Mucosa of descending colon (tissue), 3 donors: Measurements from ENCODE around the gene COX10. TPM values are rescaled to one million over a fixed set of nuclear protein-coding genes. Genes with fewer than 3 reads are reported as not detected.

ENCODE experiments used
- ATAC-seq: fragments of 200-7000 bp; cut with Tn5 transposase; one replicate; pipeline ENCODE4 v1.9.1; 2020; ENCODE audit warnings: mild to moderate bottlenecking, moderate library complexity
- DNase-seq, 3 donors: peaks; one replicate each; pipeline ENCODE4 v3.0.0-alpha.2; 2020
- H3K36me3 ChIP-seq: fragments of 200-600 bp; one replicate; pipeline ENCODE4 v1.8.0; 2021; ENCODE audit warnings: low read depth, mild to moderate bottlenecking
- H3K4me1 ChIP-seq: fragments of 200-600 bp; one replicate; pipeline ENCODE4 v1.8.0; 2021; ENCODE audit warnings: low read depth, mild to moderate bottlenecking
- H3K4me3 ChIP-seq: fragments of 200-600 bp; one replicate; pipeline ENCODE4 v1.8.0; 2021; ENCODE audit warnings: mild to moderate bottlenecking
- H3K9me3 ChIP-seq: fragments of 200-600 bp; one replicate; pipeline ENCODE4 v1.8.0; 2021; ENCODE audit warnings: mild to moderate bottlenecking
- intact Hi-C, 2 donors: fragments of 100-400 bp; cut with DNase I in 1 of 2; cut with micrococcal nuclease in 1 of 2; formaldehyde crosslinking; loops; one replicate each; pipeline versions ENCODE4 v1.11.0 to v1.11.1; 2022; cut with DNase I, micrococcal nuclease
- total RNA-seq, 3 donors: library from RNA; stranded (reverse); fragmentation: NEBNext Ultra II Directional in 2 of 3; extraction: Animal tissue kit (Norgen Biotek cat#: 25700) in 2 of 3; gene quantifications; one replicate each; pipeline versions ENCODE4 v1.2.1 to v1.2.4, GENCODE V29; 2021 to 2023
- TF ChIP-seq, protein P1 (sequence below): fragments of 200-600 bp; IDR thresholded peaks from one replicate; pipeline ENCODE4 v1.8.0; 2022; ENCODE audit warnings: antibody characterized with exemption, mild to moderate bottlenecking
- donor health status: DM: no; HTN: no; CAD: no; lungs with moderate emphysema.
- donor health status: DM: no; HTN: no; CAD: no.
- donor health status: DM: no; HTN: yes; CAD: no.

COX10 gene
- total RNA-seq, 3 donors from 2014 or later: 24.9 to 36.3 (median 35.5) TPM

DNA sequence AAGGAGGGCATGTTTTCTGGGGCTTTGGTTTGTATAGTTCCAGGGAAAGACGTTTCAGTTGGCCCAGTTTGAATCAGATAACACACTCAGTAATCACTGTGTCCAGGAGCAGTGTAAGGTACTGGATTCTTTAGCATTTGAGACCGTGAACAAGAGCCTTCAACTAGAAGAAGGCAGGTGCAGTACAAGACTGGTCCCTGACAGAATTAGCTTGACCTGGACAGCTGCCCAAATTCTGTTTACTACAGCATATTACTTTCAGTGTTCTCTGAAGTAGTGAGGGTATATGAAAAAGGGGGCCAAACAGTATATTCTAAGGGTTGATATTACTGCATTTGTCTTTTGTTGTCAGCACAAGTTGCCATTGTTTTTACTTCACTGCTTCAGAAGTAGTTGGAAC is 81.3 kb downstream of the COX10 start:
- no peaks in the 10 kb centered on the region for H3K9me3 ChIP-seq
- intact Hi-C loops: no loop called here
- TF ChIP-seq, protein P1, sequence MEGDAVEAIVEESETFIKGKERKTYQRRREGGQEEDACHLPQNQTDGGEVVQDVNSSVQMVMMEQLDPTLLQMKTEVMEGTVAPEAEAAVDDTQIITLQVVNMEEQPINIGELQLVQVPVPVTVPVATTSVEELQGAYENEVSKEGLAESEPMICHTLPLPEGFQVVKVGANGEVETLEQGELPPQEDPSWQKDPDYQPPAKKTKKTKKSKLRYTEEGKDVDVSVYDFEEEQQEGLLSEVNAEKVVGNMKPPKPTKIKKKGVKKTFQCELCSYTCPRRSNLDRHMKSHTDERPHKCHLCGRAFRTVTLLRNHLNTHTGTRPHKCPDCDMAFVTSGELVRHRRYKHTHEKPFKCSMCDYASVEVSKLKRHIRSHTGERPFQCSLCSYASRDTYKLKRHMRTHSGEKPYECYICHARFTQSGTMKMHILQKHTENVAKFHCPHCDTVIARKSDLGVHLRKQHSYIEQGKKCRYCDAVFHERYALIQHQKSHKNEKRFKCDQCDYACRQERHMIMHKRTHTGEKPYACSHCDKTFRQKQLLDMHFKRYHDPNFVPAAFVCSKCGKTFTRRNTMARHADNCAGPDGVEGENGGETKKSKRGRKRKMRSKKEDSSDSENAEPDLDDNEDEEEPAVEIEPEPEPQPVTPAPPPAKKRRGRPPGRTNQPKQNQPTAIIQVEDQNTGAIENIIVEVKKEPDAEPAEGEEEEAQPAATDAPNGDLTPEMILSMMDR: no peak
- DNase-seq (no peak), ATAC-seq (no peak)
- peaks cover 3% of the 10 kb centered on the region for H3K4me1 ChIP-seq
- H3K36me3 ChIP-seq: no peaks in the 10 kb centered on the region
- H3K4me3 ChIP-seq: no peak overlapping the region

DNA sequence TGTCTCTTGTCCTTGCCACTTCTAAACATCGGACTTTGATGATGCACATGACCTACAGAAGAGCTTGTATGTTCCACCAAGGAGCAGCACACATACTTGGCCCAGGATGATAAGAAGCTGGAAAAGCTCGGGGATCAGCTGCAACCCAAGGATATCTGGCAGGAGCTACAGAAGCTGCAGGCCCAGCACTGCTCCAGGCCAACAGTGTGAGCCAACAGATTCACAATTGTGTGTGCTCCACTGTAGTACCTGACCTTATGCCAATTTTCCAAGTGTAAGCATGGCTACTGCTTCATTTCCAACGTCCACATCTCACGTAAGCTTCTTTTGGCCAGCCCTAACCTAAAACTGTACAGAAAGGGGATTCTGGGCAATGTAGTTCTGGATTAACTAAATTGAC is 83.4 kb downstream of the COX10 start:
- Histone ChIP-seq H3K4me1 (peaks cover 3% of the 10 kb centered on the region), H3K9me3 (no peaks in the 10 kb centered on the region), H3K4me3 (no peak overlapping the region), H3K36me3 (no peaks in the 10 kb centered on the region)
- DNase-seq (no peak), ATAC-seq (no peak)
- TF ChIP-seq, protein P1: no peak
- intact Hi-C loops: no loop called here

DNA sequence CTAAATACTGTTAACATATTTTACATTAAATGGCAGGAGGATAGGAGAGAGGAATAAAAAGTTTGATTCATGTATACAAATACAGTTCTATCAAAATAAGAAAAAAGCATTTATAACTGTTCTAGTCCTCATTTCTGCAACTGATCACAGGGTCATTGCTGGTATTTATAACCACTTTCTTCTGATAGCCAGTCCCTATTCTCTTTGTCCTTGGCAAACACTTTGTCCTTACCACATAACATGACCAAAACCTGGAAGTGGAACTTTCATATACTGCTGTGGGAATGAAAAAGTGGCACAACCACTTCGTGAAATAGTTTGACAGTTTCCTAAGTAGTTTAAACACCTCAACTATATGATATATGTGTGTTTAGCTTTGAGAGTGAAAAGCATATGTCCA is 84.1 kb downstream of the COX10 start:
- intact Hi-C loops: no loop called here
- no peak for DNase-seq
- no peak for ATAC-seq
- Histone ChIP-seq H3K4me3 (no peak overlapping the region), H3K4me1 (peaks cover 3% of the 10 kb centered on the region), H3K9me3 (no peaks in the 10 kb centered on the region), H3K36me3 (no peaks in the 10 kb centered on the region)
- TF ChIP-seq, protein P1: no peak

DNA sequence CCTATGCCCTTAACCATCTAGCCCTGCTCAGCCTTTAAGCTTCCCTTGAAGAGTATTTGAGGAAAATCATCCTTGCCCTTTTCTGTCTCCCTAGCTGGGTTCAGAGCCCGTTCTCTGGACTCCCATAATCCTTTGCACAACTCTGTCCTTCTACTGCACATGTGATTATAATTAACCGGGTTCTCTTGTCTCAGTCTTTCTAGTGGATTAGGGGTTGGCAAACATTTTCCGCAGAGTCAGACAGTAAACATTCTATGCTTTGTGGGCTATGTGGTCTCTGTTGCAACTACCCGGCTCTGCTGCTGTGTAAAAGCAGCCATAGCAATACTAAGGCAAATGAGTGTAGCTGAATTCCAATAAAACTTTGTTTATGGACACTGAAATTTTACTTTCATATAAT is 87.4 kb downstream of the COX10 start:
- no peak for ATAC-seq
- no peak overlapping the region for H3K4me3 ChIP-seq
- no peaks in the 10 kb centered on the region for H3K9me3 ChIP-seq
- H3K4me1 ChIP-seq: no peaks in the 10 kb centered on the region
- TF ChIP-seq, protein P1: no peak
- DNase-seq: no peak
- intact Hi-C loops: no loop called here
- no peaks in the 10 kb centered on the region for H3K36me3 ChIP-seq

DNA sequence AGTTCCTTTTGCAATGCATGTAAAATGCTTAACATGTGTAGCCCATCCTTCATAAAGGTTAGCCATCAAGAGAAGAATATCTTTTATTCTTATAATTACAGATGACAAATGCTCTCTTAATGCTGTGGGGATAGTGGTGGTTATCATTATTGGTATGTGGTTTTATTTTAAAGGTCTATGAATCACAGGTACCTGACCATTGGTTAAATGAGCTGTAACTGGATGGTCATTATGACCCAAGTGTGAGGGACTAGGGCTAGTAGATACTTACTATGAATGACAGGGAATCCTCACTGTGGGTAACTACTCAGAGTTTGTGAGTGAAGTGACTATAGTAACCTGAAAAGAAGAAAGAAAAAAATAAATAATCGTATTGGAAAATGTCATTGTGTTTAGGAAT is 88.5 kb downstream of the COX10 start:
- TF ChIP-seq, protein P1: no peak
- intact Hi-C loops: no loop called here
- Histone ChIP-seq H3K36me3 (no peaks in the 10 kb centered on the region), H3K9me3 (no peaks in the 10 kb centered on the region), H3K4me1 (no peaks in the 10 kb centered on the region), H3K4me3 (no peak overlapping the region)
- DNase-seq: no peak
- no peak for ATAC-seq

DNA sequence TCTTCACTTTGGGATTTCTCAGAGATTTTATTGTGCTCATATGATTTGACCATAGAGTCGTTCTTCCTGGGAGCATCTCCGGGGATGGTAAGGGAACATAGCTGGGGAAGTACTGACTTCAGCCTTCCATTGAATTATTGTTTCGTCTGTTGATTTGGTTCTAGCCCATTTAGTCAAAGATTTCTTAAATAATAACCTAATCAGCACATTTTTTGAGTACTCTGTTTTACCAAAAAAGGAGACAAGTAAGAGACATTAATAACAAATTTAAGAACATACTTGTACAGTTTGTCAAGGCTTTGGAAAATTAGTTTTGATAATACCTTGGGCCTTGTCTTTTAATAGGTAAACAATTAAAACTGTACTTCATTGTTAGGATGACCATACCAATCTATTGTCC is 89.4 kb downstream of the COX10 start:
- Histone ChIP-seq H3K9me3 (no peaks in the 10 kb centered on the region), H3K4me1 (no peaks in the 10 kb centered on the region), H3K36me3 (no peaks in the 10 kb centered on the region), H3K4me3 (no peak overlapping the region)
- no peak for ATAC-seq
- intact Hi-C loops: no loop called here
- no peak for DNase-seq
- TF ChIP-seq, protein P1: no peak
